ENCODE measurements around the gene MRPS22. TPM values are rescaled to one million over a fixed set of nuclear protein-coding genes. Genes with fewer than 3 reads are reported as not detected.
A peak's percentile ranks its signal among the peaks of the same experiment; 100 is the strongest.

Gene MRPS22
- total and polyA plus RNA-seq, 9 of the 15 experiments (the other 6 are each of a cell fraction or from before 2014, with no cell fraction given): 148 to 397 (median 229) TPM

GRCh38 chr3:139329364-139329850, 14.4 kb upstream of the MRPS22 start (continued):
- TF ChIP-seq, protein P1, sequence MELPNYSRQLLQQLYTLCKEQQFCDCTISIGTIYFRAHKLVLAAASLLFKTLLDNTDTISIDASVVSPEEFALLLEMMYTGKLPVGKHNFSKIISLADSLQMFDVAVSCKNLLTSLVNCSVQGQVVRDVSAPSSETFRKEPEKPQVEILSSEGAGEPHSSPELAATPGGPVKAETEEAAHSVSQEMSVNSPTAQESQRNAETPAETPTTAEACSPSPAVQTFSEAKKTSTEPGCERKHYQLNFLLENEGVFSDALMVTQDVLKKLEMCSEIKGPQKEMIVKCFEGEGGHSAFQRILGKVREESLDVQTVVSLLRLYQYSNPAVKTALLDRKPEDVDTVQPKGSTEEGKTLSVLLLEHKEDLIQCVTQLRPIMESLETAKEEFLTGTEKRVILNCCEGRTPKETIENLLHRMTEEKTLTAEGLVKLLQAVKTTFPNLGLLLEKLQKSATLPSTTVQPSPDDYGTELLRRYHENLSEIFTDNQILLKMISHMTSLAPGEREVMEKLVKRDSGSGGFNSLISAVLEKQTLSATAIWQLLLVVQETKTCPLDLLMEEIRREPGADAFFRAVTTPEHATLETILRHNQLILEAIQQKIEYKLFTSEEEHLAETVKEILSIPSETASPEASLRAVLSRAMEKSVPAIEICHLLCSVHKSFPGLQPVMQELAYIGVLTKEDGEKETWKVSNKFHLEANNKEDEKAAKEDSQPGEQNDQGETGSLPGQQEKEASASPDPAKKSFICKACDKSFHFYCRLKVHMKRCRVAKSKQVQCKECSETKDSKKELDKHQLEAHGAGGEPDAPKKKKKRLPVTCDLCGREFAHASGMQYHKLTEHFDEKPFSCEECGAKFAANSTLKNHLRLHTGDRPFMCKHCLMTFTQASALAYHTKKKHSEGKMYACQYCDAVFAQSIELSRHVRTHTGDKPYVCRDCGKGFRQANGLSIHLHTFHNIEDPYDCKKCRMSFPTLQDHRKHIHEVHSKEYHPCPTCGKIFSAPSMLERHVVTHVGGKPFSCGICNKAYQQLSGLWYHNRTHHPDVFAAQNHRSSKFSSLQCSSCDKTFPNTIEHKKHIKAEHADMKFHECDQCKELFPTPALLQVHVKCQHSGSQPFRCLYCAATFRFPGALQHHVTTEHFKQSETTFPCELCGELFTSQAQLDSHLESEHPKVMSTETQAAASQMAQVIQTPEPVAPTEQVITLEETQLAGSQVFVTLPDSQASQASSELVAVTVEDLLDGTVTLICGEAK (IDR thresholded peaks at IDR 0.05): no peak
- TF ChIP-seq, protein P1 (CRISPR knock-in tag; IDR thresholded peaks at IDR 0.05): no peak
- TF ChIP-seq ZBED1 (IDR thresholded peaks at IDR 0.05): peak; percentile 71; the same call in 1 of the 2 replicates
- TF ChIP-seq IRF9 (tag; IDR thresholded peaks at IDR 0.05): no peak
- TF ChIP-seq CBFA2T3 (IDR thresholded peaks at IDR 0.05): 0 out of 2 replicates have a peak, but pooled peaks have one; percentile 15
- TF ChIP-seq ELF2 (CRISPR knock-in tag; IDR thresholded peaks at IDR 0.05): peak; percentile 44; the same call in 1 of the 2 replicates
- no peak for TF ChIP-seq C11orf30 (IDR thresholded peaks at IDR 0.05; ENCODE audit: low read depth)
- TF ChIP-seq, protein P2, sequence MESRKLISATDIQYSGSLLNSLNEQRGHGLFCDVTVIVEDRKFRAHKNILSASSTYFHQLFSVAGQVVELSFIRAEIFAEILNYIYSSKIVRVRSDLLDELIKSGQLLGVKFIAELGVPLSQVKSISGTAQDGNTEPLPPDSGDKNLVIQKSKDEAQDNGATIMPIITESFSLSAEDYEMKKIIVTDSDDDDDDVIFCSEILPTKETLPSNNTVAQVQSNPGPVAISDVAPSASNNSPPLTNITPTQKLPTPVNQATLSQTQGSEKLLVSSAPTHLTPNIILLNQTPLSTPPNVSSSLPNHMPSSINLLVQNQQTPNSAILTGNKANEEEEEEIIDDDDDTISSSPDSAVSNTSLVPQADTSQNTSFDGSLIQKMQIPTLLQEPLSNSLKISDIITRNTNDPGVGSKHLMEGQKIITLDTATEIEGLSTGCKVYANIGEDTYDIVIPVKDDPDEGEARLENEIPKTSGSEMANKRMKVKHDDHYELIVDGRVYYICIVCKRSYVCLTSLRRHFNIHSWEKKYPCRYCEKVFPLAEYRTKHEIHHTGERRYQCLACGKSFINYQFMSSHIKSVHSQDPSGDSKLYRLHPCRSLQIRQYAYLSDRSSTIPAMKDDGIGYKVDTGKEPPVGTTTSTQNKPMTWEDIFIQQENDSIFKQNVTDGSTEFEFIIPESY (CRISPR knock-in tag; IDR thresholded peaks at IDR 0.05): peak; percentile 78
- TF ChIP-seq ZNF280B (CRISPR knock-in tag; IDR thresholded peaks at IDR 0.05): no peak
- TF ChIP-seq CLOCK (CRISPR knock-in tag; IDR thresholded peaks at IDR 0.05; ENCODE audit: borderline replicate concordance): no peak
- TF ChIP-seq ZNF175 (CRISPR knock-in tag; IDR thresholded peaks at IDR 0.05; ENCODE audit: low read depth): no peak
